Measurements from ENCODE around the gene DCLK1. TPM values are rescaled to one million over a fixed set of nuclear protein-coding genes. Genes with fewer than 3 reads are reported as not detected.
"Not testable (repeated sequence)": the region's sequence is repeated elsewhere in the genome, so short reads cannot be mapped to it uniquely, and the experiment has no call there.

DCLK1 gene
- total RNA-seq, 1 donor from 2014 or later: 13.8 TPM

DNA sequence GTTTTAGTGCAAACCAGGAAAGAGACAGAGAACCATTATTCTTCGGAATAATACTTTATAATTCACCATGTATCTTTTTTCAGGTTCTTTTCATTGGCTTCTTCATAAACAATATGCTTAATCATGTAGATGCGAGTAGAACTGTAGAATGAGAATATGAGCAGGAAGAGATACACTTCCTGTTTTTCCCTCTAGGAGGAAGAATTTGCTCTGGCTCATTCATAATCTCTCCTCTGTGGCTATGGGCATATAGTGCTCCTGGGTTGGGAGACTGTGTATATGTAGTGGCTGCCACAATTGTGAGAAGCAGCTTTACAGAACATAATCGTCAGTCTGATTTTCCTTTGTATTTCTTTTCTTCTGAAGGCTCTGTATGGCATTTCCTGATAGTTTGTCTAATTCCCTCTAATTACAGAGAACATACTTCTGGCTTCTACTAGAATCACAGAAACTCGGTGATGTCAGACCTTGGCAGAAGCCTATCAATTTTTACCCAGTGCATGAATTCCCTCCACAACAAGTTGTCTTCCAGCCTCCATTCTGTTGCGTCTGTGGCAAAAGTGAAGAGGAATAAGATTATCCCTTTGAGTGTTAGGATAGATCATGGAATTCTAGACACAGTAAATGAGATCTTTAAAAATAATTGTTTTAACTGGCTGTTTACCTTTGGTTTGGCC, 2.9 kb upstream of the DCLK1 start:
- DNase-seq (ENCODE audit: low spot score): no peak
- intact Hi-C loops (cut with DNase I): loop anchor here (5.0 to 10.0 kb wide), 2 partner anchors 141 to 157 kb away; no protein-coding TSS in a partner anchor

DNA sequence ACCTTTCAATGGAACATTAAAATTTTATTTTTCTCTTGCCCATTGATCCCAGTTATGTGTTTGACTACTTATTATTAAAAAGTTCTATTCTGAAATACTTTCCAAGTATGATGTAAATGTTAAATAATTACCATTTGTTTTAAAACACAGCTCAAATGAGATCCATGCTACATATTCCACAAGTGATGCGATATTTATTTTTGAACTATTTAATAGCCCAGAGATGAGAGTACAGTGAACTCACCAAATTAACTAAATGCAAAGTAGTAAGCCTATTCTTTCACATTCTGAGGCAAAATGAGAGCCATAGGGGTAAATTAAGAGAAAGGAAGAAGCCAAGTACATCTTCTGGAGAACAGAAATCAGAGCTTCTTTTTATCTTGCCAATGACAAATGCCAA, 1.2 kb upstream of the DCLK1 start:
- intact Hi-C loops (cut with DNase I): loop anchor here (5.0 to 10.0 kb wide), 2 partner anchors 142 to 155 kb away; no protein-coding TSS in a partner anchor
- DNase-seq (ENCODE audit: low spot score): no peak

DNA sequence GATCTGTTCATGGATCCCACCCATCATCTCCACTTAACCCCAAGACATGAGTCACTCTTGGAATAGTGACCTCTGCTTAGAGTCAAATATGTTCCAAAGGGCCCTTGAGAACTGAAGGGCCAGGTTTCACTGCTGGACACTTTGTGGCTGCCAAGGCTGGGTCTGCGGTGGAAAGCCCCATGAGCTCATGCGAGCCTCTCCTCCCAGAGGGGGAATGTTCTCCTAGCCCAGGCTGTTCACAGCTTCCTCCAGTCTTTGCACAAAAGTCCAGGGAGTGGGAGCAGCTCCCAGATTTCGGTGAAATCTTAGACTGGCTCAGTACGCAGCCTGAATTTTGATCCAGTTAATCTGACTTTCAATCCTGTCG, 732 bp upstream of the DCLK1 start:
- intact Hi-C loops (cut with DNase I): loop anchor here (5.0 to 10.0 kb wide), 2 partner anchors 143 to 155 kb away; no protein-coding TSS in a partner anchor
- peak; percentile 77 for DNase-seq (ENCODE audit: low spot score)

DNA sequence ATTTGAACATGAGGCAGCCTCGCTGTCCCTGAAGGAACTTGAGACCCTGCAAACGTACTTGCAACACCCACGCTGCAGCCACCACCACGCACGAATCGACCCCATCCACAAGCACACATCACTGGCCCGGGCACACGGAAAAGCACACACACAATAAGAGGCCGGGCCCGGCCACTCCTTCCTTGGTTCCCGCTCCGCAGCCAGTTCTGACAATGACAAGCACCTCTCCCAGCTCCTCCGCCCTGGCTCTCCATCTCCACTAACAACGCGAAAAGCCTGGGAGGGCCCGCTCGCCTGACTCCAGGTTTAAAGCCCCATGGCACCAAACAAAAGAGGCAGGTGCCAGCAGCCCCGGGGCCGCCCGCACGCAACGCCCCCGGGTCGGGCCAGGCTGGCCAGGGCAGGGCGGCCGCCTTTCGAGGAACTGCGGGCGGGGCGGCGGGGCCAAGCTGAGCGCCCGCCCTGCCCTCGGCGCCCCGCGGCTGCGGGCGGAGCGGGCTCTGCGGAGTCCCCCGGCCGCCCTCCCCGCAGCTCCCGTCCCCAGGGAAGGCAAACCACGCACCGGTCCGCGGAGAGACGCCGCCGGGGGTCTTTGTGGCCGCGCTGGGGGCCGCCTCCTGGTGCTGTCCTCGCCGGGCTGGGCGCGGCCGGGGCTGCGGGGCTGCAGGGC, 495 bp downstream of the DCLK1 start:
- intact Hi-C loops (cut with DNase I): loop anchor here (5.0 to 10.0 kb wide), 2 partner anchors 144 to 153 kb away; no protein-coding TSS in a partner anchor
- DNase-seq (ENCODE audit: low spot score): no peak

DNA sequence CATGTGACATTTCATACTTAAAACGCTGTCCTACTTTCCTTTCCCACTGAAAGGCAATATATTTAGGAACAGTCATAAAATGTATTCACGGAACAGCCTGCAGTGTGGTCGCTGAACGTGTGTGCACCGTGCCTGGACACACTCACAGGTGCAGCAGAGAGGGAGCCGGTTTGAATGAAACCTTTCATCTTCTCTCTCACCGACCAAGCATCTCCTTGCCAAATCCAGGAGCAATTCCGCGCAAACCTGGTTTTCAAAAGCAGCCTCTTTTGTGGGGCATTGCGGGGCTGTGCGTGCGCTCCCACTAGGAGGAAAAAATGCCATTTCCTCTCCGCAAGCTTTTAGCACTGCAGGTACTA, 1.0 kb downstream of the DCLK1 start:
- no peak for DNase-seq (ENCODE audit: low spot score)
- intact Hi-C loops (cut with DNase I): loop anchor here (5.0 to 10.0 kb wide), 2 partner anchors 145 to 153 kb away; no protein-coding TSS in a partner anchor

DNA sequence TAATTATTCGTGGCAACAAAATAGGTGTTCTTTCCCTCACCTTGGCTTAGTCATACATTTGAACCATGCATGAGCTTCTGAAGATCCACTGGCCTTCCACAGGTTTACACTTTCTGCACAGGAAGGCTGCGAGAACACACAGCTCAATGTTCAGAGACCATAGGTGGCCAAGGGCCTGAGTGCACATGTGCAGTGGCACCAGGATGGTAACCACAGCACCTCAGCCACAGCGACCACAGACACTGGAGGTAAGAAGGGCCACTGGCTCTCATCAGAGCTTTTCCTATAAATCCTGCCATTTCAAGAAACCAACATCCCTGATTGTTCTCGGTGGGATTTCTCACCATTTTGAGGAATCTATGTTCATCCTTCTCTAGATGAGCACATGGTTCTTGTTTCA, 1.6 kb downstream of the DCLK1 start:
- no peak for DNase-seq (ENCODE audit: low spot score)
- intact Hi-C loops (cut with DNase I): no loop called here

DNA sequence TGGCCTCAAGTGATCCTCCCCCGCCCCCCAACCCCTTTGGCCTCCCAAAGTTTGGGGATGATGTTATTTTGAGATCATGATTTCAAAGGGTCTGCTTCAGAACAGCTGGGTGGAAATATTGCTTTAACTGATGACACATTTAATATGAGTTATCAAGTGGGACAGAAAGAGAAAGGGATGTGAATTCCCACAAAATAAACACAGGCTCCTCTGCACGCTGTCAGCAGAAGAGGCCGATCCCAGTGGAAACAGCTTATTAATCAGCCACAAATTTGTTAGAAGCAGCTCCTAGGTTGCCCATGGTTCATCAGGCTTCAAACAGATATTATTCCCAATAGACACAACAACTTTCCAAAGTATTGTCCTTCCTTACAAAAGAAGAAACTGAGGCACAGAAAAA, 4.7 kb downstream of the DCLK1 start:
- intact Hi-C loops (cut with DNase I): no loop called here
- no peak for DNase-seq (ENCODE audit: low spot score)

DNA sequence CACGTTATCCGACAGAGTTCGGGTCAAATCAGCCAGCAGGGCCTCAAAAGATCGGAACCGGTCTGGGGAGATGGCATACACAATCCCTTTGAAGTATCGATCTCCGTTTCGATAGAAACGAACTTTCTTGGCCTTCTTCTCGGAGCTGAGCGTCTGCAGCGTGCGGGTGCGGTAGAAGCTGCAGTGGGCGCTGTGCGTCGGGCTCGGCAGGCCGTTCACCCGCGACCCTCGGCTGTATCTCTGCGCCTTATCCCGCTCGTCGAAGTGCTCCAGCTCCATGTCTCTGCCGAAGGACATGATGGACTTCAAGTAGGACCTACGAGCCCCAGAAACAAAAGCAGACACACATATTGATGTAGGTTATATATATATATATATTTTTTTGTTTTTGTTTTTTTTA, 5.3 kb downstream of the DCLK1 start:
- intact Hi-C loops (cut with DNase I): no loop called here
- DNase-seq (ENCODE audit: low spot score): no peak

DNA sequence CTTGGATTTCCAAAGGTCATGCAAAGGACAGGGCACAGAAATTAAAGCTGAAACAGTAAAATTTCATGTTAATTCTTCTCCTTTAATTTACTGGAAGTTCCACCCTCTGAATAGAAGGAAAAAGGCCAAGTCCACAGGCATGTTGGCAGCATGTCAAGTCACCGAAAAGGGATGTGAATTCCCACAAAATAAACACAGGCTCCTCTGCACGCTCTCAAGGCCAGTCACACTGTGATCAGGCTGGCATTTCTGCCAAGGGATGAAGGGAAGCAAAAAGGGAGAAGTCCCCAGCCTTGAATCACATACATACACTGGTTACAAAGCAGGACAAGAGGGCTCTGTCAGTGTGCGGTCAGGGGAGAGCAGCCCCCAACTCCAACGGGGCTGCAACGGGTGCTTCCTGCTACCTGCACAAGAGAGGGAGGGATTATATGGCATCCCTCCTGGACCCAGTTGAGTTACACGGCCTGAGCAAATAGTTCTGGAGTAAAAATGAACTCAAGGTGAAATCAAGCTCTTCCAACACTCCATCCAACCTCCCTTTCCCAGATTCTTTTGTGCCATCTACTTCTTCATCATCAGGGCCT, 6.9 kb downstream of the DCLK1 start:
- DNase-seq (ENCODE audit: low spot score): no peak
- intact Hi-C loops (cut with DNase I): no loop called here

DNA sequence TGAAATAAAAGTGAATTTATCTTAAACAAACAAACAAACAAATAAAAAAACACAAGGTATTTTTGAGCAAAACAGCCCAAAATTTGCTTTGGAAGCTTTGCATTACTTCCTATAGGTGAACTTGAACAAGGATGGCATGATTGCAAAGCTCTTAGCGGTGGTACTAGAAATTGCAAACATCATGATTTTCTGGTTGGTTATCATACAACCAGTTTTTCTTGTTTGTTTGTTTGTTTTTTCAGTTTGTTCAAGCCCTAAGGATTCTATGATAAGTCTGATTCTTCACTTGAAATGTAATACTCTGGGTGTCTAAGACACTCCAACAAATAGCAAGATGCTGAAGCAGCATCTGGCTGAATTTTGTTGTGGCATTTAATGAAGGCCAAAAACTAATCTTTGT, 15.9 kb downstream of the DCLK1 start:
- intact Hi-C loops (cut with DNase I): no loop called here
- no peak for DNase-seq (ENCODE audit: low spot score)

DNA sequence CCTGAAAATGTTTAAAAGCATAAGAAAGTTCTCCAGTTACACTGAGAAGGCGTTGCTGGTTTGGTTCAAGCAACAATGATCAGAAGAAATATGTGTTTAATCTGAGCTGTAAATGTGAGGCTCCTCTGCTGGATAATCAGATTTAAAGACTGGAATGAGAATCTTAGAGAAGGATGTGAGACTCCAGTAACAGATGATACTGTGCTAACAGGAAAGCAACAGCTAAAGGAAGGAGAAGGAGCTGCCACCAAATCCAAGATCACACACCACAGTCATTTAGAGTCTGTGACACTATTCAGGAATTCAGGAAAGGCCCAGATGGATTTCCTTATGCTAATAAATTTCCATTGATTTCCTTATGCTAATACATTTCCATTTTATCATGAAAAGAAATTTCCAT, 16.9 kb downstream of the DCLK1 start:
- intact Hi-C loops (cut with DNase I): no loop called here
- no peak for DNase-seq (ENCODE audit: low spot score)

DNA sequence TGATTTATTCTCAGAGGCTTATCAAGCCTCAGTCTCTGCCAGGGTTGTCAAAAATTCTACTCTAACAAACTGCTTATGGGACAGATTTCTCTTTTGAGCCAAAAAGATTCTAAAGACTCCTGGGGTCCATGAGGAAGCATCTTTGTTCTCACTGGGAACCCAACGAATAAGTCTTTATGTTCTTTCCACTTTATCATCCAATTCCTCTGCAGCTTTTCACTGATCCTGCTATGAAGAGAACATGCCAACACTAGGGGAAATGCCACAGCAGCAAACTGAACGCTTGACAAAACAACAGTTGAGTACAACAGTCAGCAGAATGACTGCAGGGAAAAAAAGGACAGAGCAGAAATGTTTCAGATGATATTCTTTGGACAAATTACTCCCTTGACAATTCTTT, 22.2 kb downstream of the DCLK1 start:
- intact Hi-C loops (cut with DNase I): no loop called here
- DNase-seq (ENCODE audit: low spot score): no peak

DNA sequence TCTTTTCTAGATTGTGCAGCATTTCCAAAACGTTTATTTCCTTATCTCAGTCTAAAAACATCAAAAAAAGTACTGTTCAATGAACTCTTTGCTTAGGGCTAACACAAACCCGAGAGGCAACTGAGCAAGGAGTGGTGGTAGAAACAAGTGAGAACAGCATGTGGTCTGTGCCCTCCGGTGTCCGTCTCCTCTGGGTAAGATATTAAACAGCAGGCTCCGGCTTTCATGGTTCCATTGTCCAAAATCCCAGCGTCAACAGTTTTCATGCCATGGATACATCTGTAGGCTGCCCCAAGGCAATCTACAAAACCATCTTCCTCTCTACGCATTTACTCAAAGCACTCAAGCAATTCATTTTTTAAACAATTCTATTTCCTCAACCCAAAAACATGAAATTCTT, 22.8 kb downstream of the DCLK1 start:
- intact Hi-C loops (cut with DNase I): no loop called here
- no peak for DNase-seq (ENCODE audit: low spot score)

DNA sequence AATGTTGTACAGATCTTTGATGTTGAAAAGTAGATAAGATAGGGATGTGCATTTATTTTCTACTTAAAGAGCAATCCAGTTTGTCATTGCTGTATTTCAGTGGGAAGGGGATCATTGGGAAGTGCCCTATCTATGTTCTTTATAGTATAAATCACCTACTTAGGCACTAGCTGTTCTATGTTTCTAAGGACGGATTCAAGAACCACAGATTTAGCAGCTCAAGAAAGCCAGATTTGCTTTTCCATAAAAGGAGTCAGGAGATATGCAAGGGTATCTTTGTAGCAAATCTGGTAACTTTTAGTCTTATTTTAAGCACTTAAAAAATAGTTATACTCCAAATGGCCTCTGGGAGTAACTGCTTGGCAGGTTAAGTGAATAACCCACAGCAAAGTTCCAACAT, 23.7 kb downstream of the DCLK1 start:
- intact Hi-C loops (cut with DNase I): no loop called here
- no peak for DNase-seq (ENCODE audit: low spot score)

DNA sequence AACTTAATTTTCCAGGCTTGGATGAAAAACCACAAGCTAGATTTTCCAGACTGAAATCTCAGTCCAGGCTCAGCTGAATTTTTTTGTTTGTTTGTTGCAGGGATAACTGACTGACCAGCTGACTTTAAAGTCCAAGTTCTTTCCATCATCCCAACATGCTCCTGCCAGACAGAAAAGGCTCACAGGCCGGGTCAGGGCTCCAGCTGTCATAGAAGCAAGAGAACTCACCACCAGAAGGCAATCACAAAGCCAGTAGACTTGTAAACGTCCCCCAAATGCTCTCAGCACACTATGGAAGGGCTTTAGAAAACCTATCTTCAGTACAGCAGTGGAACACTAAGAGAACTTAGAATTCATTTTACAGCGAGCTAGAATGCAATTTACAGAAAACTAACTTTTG, 25.5 kb downstream of the DCLK1 start:
- intact Hi-C loops (cut with DNase I): no loop called here
- no peak for DNase-seq (ENCODE audit: low spot score)

DNA sequence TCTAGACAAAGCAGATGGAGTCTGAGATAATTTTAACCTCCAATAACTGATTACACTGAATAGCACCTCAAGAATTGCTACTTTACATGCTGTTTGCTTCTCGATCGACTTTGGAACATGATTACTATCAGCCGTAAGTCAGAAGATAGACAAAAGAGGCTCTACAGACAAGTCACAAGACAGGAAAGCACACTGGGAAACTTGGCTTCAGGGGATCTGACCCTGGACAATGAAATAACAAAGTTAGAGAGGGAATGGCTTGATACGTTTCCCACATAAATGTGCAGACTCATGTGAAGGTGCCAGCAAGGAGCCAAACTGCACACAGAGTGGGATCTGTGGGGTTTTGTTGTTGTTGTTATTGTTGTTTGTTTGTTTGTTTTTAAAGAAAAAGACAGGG, 28.5 kb downstream of the DCLK1 start:
- intact Hi-C loops (cut with DNase I): no loop called here
- no peak for DNase-seq (ENCODE audit: low spot score)

DNA sequence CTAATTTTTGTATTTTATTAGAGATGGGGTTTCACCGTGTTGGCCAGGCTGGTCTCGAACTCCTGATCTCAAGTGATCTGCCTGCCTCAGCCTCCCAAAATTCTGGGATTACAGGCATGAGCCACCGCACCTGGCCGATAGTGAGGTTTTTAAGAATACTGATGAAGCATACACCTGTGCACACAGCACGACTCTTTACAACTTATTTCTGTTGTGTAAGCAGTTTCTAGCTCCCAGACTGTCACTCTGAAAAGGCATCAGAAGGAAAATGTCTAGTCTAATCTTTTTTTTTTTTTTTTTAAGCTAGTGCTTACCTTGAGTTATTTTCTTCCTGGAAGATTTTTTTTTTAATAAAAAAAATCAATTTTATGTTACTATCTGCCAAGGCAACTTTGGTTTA, 29.3 kb downstream of the DCLK1 start:
- intact Hi-C loops (cut with DNase I); DNase-seq (ENCODE audit: low spot score): not testable (repeated sequence)

DNA sequence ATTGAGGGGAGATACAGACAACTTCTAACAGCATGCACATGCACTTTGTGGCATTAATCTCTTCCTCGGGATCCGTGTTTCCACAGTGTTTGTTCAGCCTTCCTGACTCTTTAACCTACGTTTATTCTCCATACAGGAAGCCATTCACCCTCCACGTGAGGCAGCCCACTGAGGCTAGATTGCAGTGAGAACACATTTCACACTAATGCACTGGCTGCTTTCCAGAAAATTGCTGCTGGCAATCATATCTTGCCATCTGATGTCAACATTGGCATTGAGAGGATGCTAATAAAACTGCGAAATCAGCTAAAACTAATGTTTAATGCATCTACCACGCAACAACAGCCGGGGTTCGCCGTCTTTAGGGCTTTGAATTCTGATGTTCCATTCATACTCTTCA, 30.0 kb downstream of the DCLK1 start:
- DNase-seq (ENCODE audit: low spot score): no peak
- intact Hi-C loops (cut with DNase I): no loop called here

DNA sequence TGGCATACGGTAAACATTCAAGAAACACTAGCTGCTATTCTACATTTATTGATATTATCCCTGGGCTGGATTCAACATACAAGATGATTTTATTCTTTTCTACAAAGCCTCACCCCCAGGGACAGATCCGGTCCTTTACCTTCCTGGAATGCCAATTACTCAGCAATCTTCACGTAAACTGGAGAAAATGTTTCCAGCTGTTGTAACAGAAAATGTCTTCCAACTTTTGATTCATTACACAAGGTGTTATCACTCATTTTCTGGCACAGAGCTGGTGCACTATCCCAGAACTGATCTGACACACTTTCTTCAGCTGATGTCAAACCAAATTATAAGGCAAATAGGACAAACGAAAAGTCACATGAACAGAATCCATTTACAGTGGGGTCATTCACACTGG, 33.1 kb downstream of the DCLK1 start:
- intact Hi-C loops (cut with DNase I): no loop called here
- DNase-seq (ENCODE audit: low spot score): no peak

DNA sequence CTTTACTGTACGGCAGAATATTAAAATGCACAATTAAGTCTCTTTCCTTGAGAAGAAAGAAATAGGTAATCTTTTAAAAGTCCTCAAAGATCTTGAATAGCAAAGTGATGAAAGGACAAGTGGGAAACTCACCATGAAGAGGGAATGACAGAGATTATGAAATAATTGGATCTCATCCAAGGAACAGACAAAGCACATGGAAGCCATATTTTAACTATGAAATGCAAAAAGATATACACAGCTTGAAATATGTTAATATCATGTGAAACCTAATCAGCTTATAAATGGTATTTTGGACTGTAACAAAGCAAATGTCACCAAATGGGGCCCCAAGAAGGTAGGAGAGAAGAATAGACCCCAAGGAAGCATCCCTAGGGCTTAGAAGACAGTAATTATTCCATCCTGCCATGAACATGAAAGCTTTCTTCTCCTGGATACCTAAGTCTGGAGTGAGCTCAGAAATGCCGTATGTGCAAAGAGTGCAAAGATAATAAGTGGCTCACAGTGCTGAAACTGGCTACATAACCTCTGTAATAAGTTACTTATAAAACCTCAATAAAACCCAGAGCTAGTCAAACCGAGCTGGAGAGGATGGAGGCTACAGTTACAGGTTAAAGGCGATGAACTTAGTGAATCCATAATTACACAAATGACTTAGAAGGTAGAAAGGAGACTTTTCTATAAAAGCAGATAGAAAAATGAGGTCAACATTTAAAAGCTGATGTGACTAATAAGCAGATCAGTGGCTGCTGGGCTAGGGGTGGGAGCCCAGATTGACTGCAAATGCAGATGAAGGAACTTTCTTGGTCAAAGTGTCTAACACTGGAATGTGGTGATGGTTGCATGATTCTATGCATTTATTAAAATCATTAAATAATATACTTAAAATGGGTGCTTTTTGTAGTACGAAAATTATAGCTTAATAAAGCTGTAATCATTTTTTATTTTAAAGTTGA, 34.4 kb downstream of the DCLK1 start:
- intact Hi-C loops (cut with DNase I): no loop called here
- no peak for DNase-seq (ENCODE audit: low spot score)

Measured in cardiac septum (tissue), 1 donor.